Astrocyte (in vitro differentiated cells and primary cell): ENCODE measurements around the gene MRPL33. TPM values are rescaled to one million over a fixed set of nuclear protein-coding genes. Genes with fewer than 3 reads are reported as not detected.

Experiments used
- DNase-seq: peaks from one replicate; pipeline ENCODE4 v3.0.0-alpha.2; 2010; ENCODE audit warnings: low read depth
- FAIRE-seq: peaks from 2 replicates; lab custom pipeline; 2011; peaks lifted over from hg19 to GRCh38; lab: Jason Lieb, UNC
- H2AFZ ChIP-seq: 2 replicates; pipeline ENCODE4 v1.6.0; 2012; ENCODE audit warnings: low read depth, low read length, inconsistent platforms
- H3K27ac ChIP-seq: 2 replicates; pipeline ENCODE4 v1.5.1; 2011; ENCODE audit warnings: low read depth, low read length, inconsistent platforms
- H3K27me3 ChIP-seq: 2 replicates; pipeline ENCODE4 v1.6.0; 2011; ENCODE audit warnings: low read length, inconsistent platforms; ENCODE audit not compliant: insufficient read depth
- H3K36me3 ChIP-seq: 2 replicates; pipeline ENCODE4 v1.5.1; 2011; ENCODE audit warnings: low read length, inconsistent platforms; ENCODE audit not compliant: insufficient read depth
- H3K4me1 ChIP-seq: 2 replicates; pipeline ENCODE4 v1.5.1; 2011; ENCODE audit warnings: low read length, inconsistent platforms; ENCODE audit not compliant: insufficient read depth
- H3K4me2 ChIP-seq: 2 replicates; pipeline ENCODE4 v1.6.0; 2012; ENCODE audit warnings: low read length, inconsistent platforms
- H3K4me3 ChIP-seq: 2 replicates; pipeline ENCODE4 v1.5.1; 2011; ENCODE audit warnings: low read depth, mild to moderate bottlenecking, low read length, inconsistent platforms; ENCODE audit not compliant: insufficient read depth
- H3K79me2 ChIP-seq: 2 replicates; pipeline ENCODE4 v1.6.0; 2012; ENCODE audit warnings: mild to moderate bottlenecking, low read length, inconsistent platforms; ENCODE audit not compliant: insufficient read depth
- H3K9ac ChIP-seq: 2 replicates; pipeline ENCODE4 v1.6.0; 2012; ENCODE audit warnings: mild to moderate bottlenecking, low read length, inconsistent platforms
- H3K9me3 ChIP-seq: 2 replicates; pipeline ENCODE4 v1.5.1; 2012; ENCODE audit warnings: low read depth, mild to moderate bottlenecking, low read length, inconsistent platforms; ENCODE audit not compliant: insufficient read depth
- H4K20me1 ChIP-seq: 2 replicates; pipeline ENCODE4 v1.6.0; 2012; ENCODE audit warnings: low read length, inconsistent platforms; ENCODE audit not compliant: insufficient read depth
- H3K27ac Mint-ChIP-seq: one replicate; pipeline ENCODE4 v1.8.0; 2021; ENCODE audit warnings: mild to moderate bottlenecking, mixed read lengths; ENCODE audit not compliant: unreplicated experiment
- H3K27me3 Mint-ChIP-seq: one replicate; pipeline ENCODE4 v1.8.0; 2021; ENCODE audit warnings: low read depth, mixed read lengths; ENCODE audit not compliant: unreplicated experiment
- H3K36me3 Mint-ChIP-seq: one replicate; pipeline ENCODE4 v1.8.0; 2021; ENCODE audit warnings: low read depth, mixed read lengths; ENCODE audit not compliant: unreplicated experiment
- H3K4me1 Mint-ChIP-seq: one replicate; pipeline ENCODE4 v1.8.0; 2021; ENCODE audit warnings: low read depth, mixed read lengths; ENCODE audit not compliant: unreplicated experiment
- H3K4me3 Mint-ChIP-seq: one replicate; pipeline ENCODE4 v1.8.0; 2021; ENCODE audit warnings: mild to moderate bottlenecking, moderate library complexity, mixed read lengths; ENCODE audit not compliant: unreplicated experiment
- H3K9me3 Mint-ChIP-seq: one replicate; pipeline ENCODE4 v1.8.0; 2021; ENCODE audit warnings: mild to moderate bottlenecking, mixed read lengths; ENCODE audit not compliant: unreplicated experiment
- EZH2 ChIP-seq: IDR thresholded peaks from 2 replicates; pipeline ENCODE4 v1.6.1; 2012; ENCODE audit warnings: mild to moderate bottlenecking, low read length, inconsistent platforms; ENCODE audit not compliant: insufficient read depth
- total RNA-seq: library from RNA; stranded (reverse); gene quantifications from 2 replicates; pipeline ENCODE4 v1.2.1, GENCODE V29; 2021
- TF ChIP-seq, protein P1 (sequence below): IDR thresholded peaks from 2 replicates; pipeline ENCODE4 v1.5.1; 2011; ENCODE audit warnings: low read depth, mild to moderate bottlenecking, inconsistent platforms, low read length, moderate library complexity; ENCODE audit not compliant: insufficient read depth

The MRPL33 gene
- total RNA-seq, 1 donor from 2014 or later: 85.3 TPM

GRCh38 chr2:27766287-27766661 lies 5.2 kb upstream of the MRPL33 start:
- Histone ChIP-seq H2AFZ (peak overlapping the region; percentile 80), H3K27me3 (no peaks in the 10 kb centered on the region), H3K79me2 (no peaks in the 10 kb centered on the region), H3K36me3 (no peaks in the 10 kb centered on the region), H3K27ac (no peak overlapping the region), H3K4me1 (peaks cover 23% of the 10 kb centered on the region), H3K4me2 (peak overlapping the region; percentile 79), H4K20me1 (no peaks in the 10 kb centered on the region), H3K4me3 (no peak overlapping the region), H3K9me3 (no peaks in the 10 kb centered on the region), H3K9ac (peak overlapping the region; percentile 53)
- Mint-ChIP-seq H3K36me3 (no peaks in the 10 kb centered on the region), H3K4me3 (no peak overlapping the region), H3K9me3 (no peaks in the 10 kb centered on the region), H3K27ac (peak overlapping the region; percentile 38), H3K4me1 (peaks cover 24% of the 10 kb centered on the region), H3K27me3 (peaks cover 1% of the 10 kb centered on the region)
- FAIRE-seq (no peak), DNase-seq (no peak)
- TF ChIP-seq, protein P1, sequence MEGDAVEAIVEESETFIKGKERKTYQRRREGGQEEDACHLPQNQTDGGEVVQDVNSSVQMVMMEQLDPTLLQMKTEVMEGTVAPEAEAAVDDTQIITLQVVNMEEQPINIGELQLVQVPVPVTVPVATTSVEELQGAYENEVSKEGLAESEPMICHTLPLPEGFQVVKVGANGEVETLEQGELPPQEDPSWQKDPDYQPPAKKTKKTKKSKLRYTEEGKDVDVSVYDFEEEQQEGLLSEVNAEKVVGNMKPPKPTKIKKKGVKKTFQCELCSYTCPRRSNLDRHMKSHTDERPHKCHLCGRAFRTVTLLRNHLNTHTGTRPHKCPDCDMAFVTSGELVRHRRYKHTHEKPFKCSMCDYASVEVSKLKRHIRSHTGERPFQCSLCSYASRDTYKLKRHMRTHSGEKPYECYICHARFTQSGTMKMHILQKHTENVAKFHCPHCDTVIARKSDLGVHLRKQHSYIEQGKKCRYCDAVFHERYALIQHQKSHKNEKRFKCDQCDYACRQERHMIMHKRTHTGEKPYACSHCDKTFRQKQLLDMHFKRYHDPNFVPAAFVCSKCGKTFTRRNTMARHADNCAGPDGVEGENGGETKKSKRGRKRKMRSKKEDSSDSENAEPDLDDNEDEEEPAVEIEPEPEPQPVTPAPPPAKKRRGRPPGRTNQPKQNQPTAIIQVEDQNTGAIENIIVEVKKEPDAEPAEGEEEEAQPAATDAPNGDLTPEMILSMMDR: no peak
- TF ChIP-seq EZH2: no peak

- Histone ChIP-seq H4K20me1 (peaks cover 5% of the 10 kb centered on the region), H3K4me3 (peak overlapping the region; percentile 97), H3K4me1 (peaks cover 25% of the 10 kb centered on the region), H3K4me2 (peak overlapping the region; percentile 86), H3K9me3 (no peaks in the 10 kb centered on the region), H3K27me3 (no peaks in the 10 kb centered on the region), H3K9ac (peak overlapping the region; percentile 93), H3K27ac (peak overlapping the region; percentile 90), H3K36me3 (peaks cover 6% of the 10 kb centered on the region), H2AFZ (peak overlapping the region; percentile 94), H3K79me2 (peaks cover 44% of the 10 kb centered on the region)
- no peak for FAIRE-seq
- Mint-ChIP-seq H3K27ac (peak overlapping the region; percentile 95), H3K4me3 (peak overlapping the region; percentile 98), H3K27me3 (peaks cover 1% of the 10 kb centered on the region), H3K4me1 (peaks cover 20% of the 10 kb centered on the region), H3K36me3 (peaks cover 3% of the 10 kb centered on the region), H3K9me3 (no peaks in the 10 kb centered on the region)
- DNase-seq: no peak
- TF ChIP-seq EZH2: no peak
- TF ChIP-seq, protein P1: no peak
Measured at GRCh38 chr2:27771202-27771547, 344 bp upstream of the MRPL33 start.

DNA sequence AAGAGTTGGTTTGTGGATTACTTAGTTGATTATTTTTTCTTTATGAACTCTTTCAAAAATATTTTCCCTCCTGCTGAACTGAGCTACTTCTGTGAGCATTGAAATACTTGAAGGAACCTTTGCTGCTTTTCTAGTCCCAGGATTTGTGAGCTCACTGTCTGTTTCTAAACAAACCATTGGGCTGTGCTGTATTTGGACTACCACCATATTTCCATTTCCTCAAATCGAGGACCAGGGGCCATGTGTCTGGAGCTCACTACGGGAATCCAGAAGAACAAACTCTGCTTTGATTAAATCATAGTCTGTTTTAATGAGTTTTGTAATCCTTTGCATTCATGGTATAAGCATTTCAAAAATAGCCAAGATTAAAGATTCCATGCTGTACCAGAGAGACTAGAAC lies 1.3 kb downstream of the MRPL33 start:
- no peak for FAIRE-seq
- no peak for DNase-seq
- H3K4me3 ChIP-seq: peak overlapping the region; percentile 97
- H2AFZ ChIP-seq: no peak overlapping the region
- Mint-ChIP-seq H3K27ac (peak overlapping the region; percentile 70), H3K9me3 (no peaks in the 10 kb centered on the region), H3K4me1 (peaks cover 23% of the 10 kb centered on the region), H3K4me3 (peak overlapping the region; percentile 98), H3K27me3 (peaks cover under 1% of the 10 kb centered on the region), H3K36me3 (peaks cover 8% of the 10 kb centered on the region)
- H3K4me1 ChIP-seq: peaks cover 25% of the 10 kb centered on the region
- no peaks in the 10 kb centered on the region for H3K27me3 ChIP-seq
- H3K27ac ChIP-seq: peak overlapping the region; percentile 90
- H3K9ac ChIP-seq: peak overlapping the region; percentile 93
- peaks cover 5% of the 10 kb centered on the region for H4K20me1 ChIP-seq
- H3K4me2 ChIP-seq: peak overlapping the region; percentile 86
- H3K36me3 ChIP-seq: peaks cover 6% of the 10 kb centered on the region
- peaks cover 60% of the 10 kb centered on the region for H3K79me2 ChIP-seq
- TF ChIP-seq, protein P1: no peak
- TF ChIP-seq EZH2: no peak
- no peaks in the 10 kb centered on the region for H3K9me3 ChIP-seq
